ENCODE data around the gene DNAH10.

Gene DNAH10

DNA sequence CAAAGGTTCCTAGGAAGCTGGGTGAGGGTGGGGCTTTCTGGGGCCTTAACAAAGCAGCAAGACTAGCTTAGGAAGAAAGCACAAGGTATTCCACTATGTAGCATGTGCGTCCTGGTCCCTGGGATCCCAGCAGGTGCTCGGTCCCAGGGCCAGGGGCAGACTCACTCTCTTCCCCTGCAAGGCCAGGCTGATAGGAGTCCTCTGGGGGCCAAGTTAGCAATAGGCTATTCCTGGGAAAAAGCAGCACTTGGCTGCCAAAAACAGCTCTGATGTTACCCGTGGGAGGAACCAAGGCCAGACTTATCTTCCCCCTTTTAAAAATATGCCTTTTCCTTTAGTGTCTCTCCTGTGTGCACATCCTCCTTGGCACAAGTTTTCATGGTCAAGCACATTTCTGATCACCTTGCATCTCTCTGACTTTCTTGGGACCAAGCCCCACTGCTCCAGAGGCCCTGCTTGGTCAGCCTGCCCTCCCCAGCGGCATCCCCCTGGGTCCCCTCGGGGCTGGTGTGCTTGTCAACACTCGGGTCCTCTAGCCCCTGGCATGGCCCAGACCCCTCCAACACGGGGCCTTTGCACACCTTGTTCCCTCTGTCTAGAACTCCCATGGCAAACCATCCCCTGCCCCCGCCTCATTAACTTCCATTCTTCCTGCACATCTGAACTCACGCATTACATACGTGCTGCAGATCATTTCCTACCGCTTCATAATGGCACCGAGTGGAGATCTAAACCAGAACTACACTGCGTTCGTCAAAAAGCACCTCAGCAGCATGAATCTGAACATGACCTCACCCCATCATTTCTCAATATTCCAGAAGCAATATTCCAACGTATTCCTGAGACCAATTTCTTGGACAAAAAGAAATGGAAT lies 188.6 kb downstream of the DNAH10 start:
- H3K27ac ChIP-seq (ENCODE audit: extremely low read depth, low read depth, low read length) = no peak overlapping the region
- peaks cover 7% of the 10 kb centered on the region; the same call in 1 of the 2 replicates for H3K4me1 ChIP-seq (ENCODE audit: control insufficient read depth, insufficient read depth, low read length)
- no peak overlapping the region for H3K4me3 ChIP-seq (ENCODE audit: low read depth, low read length)
- no peaks in the 10 kb centered on the region for H3K36me3 ChIP-seq (ENCODE audit: control insufficient read depth in 2 of 2, insufficient read depth in 1 of 2, low read length in 2 of 2)
- POLR2A ChIA-PET = no interaction called here
- CTCF ChIA-PET = interaction anchor here (1.2 kb wide), 1 partner anchor 82 kb away, joined by 4 read pairs; no protein-coding TSS in a partner anchor
- no peaks in the 10 kb centered on the region for H3K9me3 ChIP-seq (ENCODE audit: control insufficient read depth, insufficient read depth, low read depth, low read length)
- TF ChIP-seq SALL2 (tag by site-specific recombination; IDR thresholded peaks at IDR 0.05; ENCODE audit: borderline replicate concordance) (no peak), ZNF768 (tag by site-specific recombination; IDR thresholded peaks at IDR 0.05) (no peak), ZNF391 (tag by site-specific recombination; IDR thresholded peaks at IDR 0.05; ENCODE audit: borderline replicate concordance, low read depth) (no peak), ZNF133 (tag by site-specific recombination; IDR thresholded peaks at IDR 0.05) (no peak), KLF8 (tag by site-specific recombination; IDR thresholded peaks at IDR 0.05) (no peak), ZNF132 (tag by site-specific recombination; IDR thresholded peaks at IDR 0.05; ENCODE audit: borderline replicate concordance) (no peak), ZNF146 (tag by site-specific recombination; IDR thresholded peaks at IDR 0.05) (no peak), SP3 (tag by site-specific recombination; IDR thresholded peaks at IDR 0.05) (no peak), ZNF701 (tag by site-specific recombination; IDR thresholded peaks at IDR 0.05) (no peak)
- TF ChIP-seq, protein P1, sequence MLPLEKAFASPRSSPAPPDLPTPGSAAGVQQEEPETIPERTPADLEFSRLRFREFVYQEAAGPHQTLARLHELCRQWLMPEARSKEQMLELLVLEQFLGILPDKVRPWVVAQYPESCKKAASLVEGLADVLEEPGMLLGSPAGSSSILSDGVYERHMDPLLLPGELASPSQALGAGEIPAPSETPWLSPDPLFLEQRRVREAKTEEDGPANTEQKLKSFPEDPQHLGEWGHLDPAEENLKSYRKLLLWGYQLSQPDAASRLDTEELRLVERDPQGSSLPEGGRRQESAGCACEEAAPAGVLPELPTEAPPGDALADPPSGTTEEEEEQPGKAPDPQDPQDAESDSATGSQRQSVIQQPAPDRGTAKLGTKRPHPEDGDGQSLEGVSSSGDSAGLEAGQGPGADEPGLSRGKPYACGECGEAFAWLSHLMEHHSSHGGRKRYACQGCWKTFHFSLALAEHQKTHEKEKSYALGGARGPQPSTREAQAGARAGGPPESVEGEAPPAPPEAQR (tag by site-specific recombination; IDR thresholded peaks at IDR 0.05) = no peak
- TF ChIP-seq, protein P2, sequence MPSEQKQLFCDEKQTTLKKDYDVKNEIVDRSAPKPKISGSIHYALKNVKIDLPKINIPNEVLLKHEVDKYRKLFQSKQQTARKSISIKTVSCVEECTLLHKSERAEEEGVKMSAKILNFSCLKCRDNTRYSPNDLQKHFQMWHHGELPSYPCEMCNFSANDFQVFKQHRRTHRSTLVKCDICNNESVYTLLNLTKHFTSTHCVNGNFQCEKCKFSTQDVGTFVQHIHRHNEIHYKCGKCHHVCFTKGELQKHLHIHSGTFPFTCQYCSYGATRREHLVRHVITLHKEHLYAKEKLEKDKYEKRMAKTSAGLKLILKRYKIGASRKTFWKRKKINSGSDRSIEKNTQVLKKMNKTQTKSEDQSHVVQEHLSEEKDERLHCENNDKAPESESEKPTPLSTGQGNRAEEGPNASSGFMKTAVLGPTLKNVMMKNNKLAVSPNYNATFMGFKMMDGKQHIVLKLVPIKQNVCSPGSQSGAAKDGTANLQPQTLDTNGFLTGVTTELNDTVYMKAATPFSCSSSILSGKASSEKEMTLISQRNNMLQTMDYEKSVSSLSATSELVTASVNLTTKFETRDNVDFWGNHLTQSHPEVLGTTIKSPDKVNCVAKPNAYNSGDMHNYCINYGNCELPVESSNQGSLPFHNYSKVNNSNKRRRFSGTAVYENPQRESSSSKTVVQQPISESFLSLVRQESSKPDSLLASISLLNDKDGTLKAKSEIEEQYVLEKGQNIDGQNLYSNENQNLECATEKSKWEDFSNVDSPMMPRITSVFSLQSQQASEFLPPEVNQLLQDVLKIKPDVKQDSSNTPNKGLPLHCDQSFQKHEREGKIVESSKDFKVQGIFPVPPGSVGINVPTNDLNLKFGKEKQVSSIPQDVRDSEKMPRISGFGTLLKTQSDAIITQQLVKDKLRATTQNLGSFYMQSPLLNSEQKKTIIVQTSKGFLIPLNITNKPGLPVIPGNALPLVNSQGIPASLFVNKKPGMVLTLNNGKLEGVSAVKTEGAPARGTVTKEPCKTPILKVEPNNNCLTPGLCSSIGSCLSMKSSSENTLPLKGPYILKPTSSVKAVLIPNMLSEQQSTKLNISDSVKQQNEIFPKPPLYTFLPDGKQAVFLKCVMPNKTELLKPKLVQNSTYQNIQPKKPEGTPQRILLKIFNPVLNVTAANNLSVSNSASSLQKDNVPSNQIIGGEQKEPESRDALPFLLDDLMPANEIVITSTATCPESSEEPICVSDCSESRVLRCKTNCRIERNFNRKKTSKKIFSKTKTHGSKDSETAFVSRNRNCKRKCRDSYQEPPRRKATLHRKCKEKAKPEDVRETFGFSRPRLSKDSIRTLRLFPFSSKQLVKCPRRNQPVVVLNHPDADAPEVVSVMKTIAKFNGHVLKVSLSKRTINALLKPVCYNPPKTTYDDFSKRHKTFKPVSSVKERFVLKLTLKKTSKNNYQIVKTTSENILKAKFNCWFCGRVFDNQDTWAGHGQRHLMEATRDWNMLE (tag by site-specific recombination; conservative IDR thresholded peaks at IDR 0.05; ENCODE audit: low read depth) = no peak
- TF ChIP-seq, protein P3, sequence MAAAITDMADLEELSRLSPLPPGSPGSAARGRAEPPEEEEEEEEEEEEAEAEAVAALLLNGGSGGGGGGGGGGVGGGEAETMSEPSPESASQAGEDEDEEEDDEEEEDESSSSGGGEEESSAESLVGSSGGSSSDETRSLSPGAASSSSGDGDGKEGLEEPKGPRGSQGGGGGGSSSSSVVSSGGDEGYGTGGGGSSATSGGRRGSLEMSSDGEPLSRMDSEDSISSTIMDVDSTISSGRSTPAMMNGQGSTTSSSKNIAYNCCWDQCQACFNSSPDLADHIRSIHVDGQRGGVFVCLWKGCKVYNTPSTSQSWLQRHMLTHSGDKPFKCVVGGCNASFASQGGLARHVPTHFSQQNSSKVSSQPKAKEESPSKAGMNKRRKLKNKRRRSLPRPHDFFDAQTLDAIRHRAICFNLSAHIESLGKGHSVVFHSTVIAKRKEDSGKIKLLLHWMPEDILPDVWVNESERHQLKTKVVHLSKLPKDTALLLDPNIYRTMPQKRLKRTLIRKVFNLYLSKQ (tag by site-specific recombination; IDR thresholded peaks at IDR 0.05; ENCODE audit: borderline replicate concordance) = no peak
- TF ChIP-seq, protein P4, sequence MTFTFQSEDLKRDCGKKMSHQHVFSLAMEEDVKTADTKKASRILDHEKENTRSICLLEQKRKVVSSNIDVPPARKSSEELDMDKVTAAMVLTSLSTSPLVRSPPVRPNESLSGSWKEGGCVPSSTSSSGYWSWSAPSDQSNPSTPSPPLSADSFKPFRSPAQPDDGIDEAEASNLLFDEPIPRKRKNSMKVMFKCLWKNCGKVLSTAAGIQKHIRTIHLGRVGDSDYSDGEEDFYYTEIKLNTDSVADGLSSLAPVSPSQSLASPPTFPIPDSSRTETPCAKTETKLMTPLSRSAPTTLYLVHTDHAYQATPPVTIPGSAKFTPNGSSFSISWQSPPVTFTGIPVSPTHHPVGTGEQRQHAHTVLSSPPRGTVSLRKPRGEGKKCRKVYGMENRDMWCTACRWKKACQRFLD (tag by site-specific recombination; IDR thresholded peaks at IDR 0.05) = no peak
- TF ChIP-seq, protein P5, sequence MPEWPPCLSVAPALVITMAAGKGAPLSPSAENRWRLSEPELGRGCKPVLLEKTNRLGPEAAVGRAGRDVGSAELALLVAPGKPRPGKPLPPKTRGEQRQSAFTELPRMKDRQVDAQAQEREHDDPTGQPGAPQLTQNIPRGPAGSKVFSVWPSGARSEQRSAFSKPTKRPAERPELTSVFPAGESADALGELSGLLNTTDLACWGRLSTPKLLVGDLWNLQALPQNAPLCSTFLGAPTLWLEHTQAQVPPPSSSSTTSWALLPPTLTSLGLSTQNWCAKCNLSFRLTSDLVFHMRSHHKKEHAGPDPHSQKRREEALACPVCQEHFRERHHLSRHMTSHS (tag by site-specific recombination; IDR thresholded peaks at IDR 0.05) = no peak
